Measurements from ENCODE around the gene PRDM16.

DNA sequence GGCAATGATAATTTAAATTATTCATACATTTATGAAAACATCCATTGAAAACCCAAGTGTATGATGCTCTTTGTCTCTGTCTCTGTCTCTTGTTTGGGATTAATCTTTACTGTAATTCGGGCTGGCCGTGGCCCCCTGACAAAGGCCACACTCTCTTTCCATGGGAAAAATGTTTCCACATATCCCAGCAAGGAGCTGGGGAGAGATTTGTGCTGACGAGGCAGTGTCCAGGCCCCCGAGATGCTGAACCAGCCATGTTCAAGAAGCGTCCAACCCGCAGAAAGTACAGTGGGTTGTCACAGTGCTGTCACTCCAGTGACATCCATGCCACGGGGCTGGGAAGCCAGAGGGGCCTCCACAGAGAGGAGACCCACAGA lies 147.0 kb downstream of the PRDM16 start:
- no peak for TF ChIP-seq POLR2A (IDR thresholded peaks at IDR 0.05; ENCODE audit: extremely low read depth, insufficient read length)
- TF ChIP-seq, protein P1, sequence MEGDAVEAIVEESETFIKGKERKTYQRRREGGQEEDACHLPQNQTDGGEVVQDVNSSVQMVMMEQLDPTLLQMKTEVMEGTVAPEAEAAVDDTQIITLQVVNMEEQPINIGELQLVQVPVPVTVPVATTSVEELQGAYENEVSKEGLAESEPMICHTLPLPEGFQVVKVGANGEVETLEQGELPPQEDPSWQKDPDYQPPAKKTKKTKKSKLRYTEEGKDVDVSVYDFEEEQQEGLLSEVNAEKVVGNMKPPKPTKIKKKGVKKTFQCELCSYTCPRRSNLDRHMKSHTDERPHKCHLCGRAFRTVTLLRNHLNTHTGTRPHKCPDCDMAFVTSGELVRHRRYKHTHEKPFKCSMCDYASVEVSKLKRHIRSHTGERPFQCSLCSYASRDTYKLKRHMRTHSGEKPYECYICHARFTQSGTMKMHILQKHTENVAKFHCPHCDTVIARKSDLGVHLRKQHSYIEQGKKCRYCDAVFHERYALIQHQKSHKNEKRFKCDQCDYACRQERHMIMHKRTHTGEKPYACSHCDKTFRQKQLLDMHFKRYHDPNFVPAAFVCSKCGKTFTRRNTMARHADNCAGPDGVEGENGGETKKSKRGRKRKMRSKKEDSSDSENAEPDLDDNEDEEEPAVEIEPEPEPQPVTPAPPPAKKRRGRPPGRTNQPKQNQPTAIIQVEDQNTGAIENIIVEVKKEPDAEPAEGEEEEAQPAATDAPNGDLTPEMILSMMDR (IDR thresholded peaks at IDR 0.05; ENCODE audit: low read depth, low read length): no peak
- no peak for TF ChIP-seq MYC (IDR thresholded peaks at IDR 0.05; ENCODE audit: low read depth, low read length)
